Right cardiac atrium (tissue), 5 donors: ENCODE results near the gene ACOXL. TPM values are rescaled to one million over a fixed set of nuclear protein-coding genes. Genes with fewer than 3 reads are reported as not detected.

ENCODE experiments used
- ATAC-seq, 2 donors: fragments of 200-7000 bp; cut with Tn5 transposase; one replicate each; pipeline versions ENCODE4 v1.8.0 to v1.9.1; 2020; ENCODE audit warnings: moderate library complexity in 2 of 2, mild to moderate bottlenecking in 1 of 2
- DNase-seq, 3 donors: peaks; one replicate each; pipeline ENCODE4 v3.0.0-alpha.2; 2020
- H3K27ac ChIP-seq: one replicate; pipeline ENCODE4 v1.5.1; 2013; ENCODE audit warnings: mild to moderate bottlenecking, low read length, control low read depth, moderate library complexity
- H3K27me3 ChIP-seq: one replicate; pipeline ENCODE4 v1.6.1; 2013; ENCODE audit not compliant: control insufficient read depth, insufficient read depth
- H3K4me1 ChIP-seq: one replicate; pipeline ENCODE4 v1.6.1; 2013; ENCODE audit warnings: low read length; ENCODE audit not compliant: control insufficient read depth, insufficient read depth
- H3K4me3 ChIP-seq: one replicate; pipeline ENCODE4 v1.5.1; 2013; ENCODE audit warnings: low read length, control low read depth
- H3K9me3 ChIP-seq: one replicate; pipeline ENCODE4 v1.6.1; 2013; ENCODE audit warnings: low read length; ENCODE audit not compliant: control insufficient read depth
- WGBS: extraction: QIAGEN DNeasy Blood & Tissue Kit; methylation state at CpG from one replicate; pipeline ENCODE4 v1.1.7; 2013; 5-methylcytosine and 5-hydroxymethylcytosine counted together
- intact Hi-C, 4 donors: fragments of 100-400 bp; cut with DNase I; formaldehyde crosslinking; loops; one replicate each; pipeline versions ENCODE4 v1.11.0 to v1.14.0; 2022 to 2023
- polyA plus RNA-seq: library from polyadenylated mRNA; stranded (reverse); fragments of 200-250 nt; gene quantifications from one replicate; pipeline ENCODE4 v1.2.3, GENCODE V29; 2013
- total RNA-seq, 4 donors: library from RNA; stranded (reverse); fragmentation: NEBNext Ultra II Directional; extraction: Animal tissue kit (Norgen Biotek cat#: 25700); gene quantifications; one replicate each; pipeline ENCODE4 v1.2.1, GENCODE V29; 2021
- donor health status: healthy with polysubstance abuse.
- donor health status: DM: no; HTN: yes; CAD: no.
- donor health status: DM: no; HTN: no; CAD: no.
- donor health status: DM: no; HTN: yes; CAD: no; lungs with severe emphysema.
- donor health status: DM: yes; HTN: yes; CAD: no.

Gene ACOXL
- total and polyA plus RNA-seq, 5 donors: 0.02 TPM; not detected in 4

DNA sequence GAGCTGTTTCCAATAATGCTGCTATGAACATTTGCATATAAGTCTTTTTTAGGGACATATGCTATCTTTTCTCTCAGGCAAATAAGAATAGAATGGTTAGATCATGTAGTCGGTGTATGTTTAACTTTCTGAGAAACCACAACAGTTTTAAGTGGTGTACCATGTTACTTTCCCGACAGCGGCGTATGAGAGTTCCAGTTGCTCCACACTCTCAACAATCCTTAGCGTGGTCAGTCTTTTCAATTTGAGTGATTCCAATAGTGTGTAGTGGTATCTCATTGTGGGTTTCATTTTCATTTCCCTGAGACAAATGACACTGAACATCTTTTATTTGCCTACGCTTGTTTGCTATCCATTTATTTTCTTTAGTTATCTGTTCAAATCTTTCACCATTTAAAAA lies 149.5 kb downstream of the ACOXL start:
- WGBS: 95% methylated on average over 6 of the region's 6 CpGs
- H3K27ac ChIP-seq: no peak overlapping the region
- H3K4me1 ChIP-seq: no peaks in the 10 kb centered on the region
- H3K27me3 ChIP-seq: no peaks in the 10 kb centered on the region
- no peak overlapping the region for H3K4me3 ChIP-seq
- intact Hi-C loops: no loop called here
- ATAC-seq (no peak), DNase-seq (no peak)
- no peaks in the 10 kb centered on the region for H3K9me3 ChIP-seq

DNA sequence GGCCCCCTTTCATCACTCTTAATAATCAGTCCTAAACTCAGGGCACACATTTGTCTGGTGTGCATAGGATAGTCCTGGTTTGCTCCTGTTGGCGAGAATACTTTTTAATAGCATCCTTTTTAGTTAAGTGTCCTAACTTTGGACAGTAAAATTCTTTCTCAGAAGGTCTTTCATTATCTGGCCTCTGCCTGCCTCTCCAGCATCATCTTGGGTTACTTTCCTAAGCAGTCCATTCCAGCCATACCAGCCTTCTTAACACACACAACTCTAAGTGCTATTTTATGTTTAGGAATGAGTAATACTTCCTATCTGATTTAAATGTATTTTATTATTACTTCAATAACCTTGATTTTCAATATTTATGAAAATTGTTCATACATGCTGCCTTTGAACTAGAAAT lies 151.0 kb downstream of the ACOXL start:
- no peak for ATAC-seq
- Histone ChIP-seq H3K27me3 (no peaks in the 10 kb centered on the region), H3K9me3 (no peaks in the 10 kb centered on the region), H3K27ac (no peak overlapping the region), H3K4me1 (no peaks in the 10 kb centered on the region), H3K4me3 (no peak overlapping the region)
- WGBS: 93% methylated on average over 1 of the region's 1 CpG
- DNase-seq: no peak
- intact Hi-C loops: no loop called here

DNA sequence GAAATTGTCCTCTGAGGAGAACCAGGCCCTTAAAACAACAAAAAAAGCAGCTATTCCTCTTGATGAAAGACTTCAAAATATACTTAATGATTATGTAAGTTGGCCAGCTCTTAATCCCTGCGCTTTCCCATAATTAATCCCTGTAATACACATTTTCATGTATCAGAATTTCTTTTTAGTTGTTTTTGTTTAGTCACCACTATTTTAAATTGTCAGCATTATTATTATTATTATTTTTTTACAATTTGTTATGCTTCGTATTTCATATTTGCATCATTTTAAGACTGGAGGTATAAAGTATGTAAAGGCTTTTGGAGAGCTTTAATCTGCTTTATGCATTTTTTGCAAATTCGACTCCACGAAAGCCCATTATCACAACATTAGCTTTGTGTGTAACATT lies 152.9 kb downstream of the ACOXL start:
- no peak overlapping the region for H3K27ac ChIP-seq
- intact Hi-C loops: no loop called here
- DNase-seq (no peak), ATAC-seq (no peak)
- no peak overlapping the region for H3K4me3 ChIP-seq
- H3K4me1 ChIP-seq: no peaks in the 10 kb centered on the region
- no peaks in the 10 kb centered on the region for H3K27me3 ChIP-seq
- H3K9me3 ChIP-seq: no peaks in the 10 kb centered on the region
- 83% methylated on average over 4 of the region's 4 CpGs for WGBS

DNA sequence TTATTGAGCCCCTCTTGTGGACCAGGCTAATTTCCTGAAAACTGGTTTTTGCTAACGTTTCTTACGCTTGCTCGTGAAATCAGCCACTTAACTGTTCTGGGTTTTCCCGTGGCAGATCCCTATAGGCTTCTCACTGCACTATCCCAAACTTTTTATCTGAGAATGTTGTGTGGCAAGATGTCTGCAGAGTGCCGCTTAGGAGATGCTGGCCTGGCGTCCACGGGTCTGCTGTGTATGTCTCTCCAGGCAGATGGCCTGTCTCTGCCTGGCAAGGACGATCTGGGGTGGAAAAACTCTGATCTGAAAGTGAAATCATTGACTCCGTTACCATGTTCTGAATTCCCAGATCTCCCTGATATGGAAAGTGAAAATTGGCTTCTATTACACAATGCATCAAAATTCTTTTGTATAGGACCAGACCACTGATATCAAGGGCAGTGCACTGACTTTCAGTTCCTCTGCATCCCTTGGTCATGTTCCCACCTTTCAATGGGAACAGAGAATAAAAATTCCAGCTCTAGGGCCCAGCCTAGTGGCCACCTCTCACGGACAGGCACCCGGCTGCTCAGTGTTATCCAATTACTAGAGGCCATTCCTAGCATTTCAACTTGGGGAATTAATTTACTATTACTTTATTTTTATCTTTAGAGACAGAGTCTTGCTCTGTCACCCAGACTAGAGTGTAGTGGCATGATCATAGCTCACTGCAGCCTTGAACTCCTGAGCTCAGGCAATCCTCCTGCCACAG lies 154.6 kb downstream of the ACOXL start:
- H3K4me3 ChIP-seq: no peak overlapping the region
- H3K27ac ChIP-seq: no peak overlapping the region
- no peaks in the 10 kb centered on the region for H3K27me3 ChIP-seq
- ATAC-seq: no peak
- 75% methylated on average over 11 of the region's 11 CpGs for WGBS
- H3K9me3 ChIP-seq: no peaks in the 10 kb centered on the region
- H3K4me1 ChIP-seq: no peaks in the 10 kb centered on the region
- no peak for DNase-seq
- intact Hi-C loops: no loop called here

DNA sequence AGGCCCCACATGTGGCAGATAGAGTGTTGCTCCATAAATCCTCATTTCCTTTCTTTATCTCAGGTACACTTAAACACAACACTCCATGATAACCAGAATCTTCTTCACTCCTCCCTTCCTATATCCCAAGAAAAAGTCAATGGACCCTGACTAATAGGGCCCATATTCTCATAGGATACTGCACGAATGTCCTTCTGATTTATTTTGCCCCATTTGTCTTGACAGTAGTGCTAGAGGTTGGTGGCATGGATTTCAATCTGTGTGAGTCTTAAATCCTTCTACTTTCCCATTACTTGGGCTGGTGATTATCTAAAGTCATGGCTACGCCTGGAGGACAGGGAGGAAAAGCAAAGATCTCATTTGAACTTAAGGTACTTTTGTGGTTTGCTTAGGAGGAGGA lies 156.0 kb downstream of the ACOXL start:
- no peaks in the 10 kb centered on the region for H3K27me3 ChIP-seq
- no peak overlapping the region for H3K27ac ChIP-seq
- H3K9me3 ChIP-seq: no peaks in the 10 kb centered on the region
- 89% methylated on average over 2 of the region's 2 CpGs for WGBS
- intact Hi-C loops: no loop called here
- no peaks in the 10 kb centered on the region for H3K4me1 ChIP-seq
- ATAC-seq (no peak), DNase-seq (no peak)
- no peak overlapping the region for H3K4me3 ChIP-seq

DNA sequence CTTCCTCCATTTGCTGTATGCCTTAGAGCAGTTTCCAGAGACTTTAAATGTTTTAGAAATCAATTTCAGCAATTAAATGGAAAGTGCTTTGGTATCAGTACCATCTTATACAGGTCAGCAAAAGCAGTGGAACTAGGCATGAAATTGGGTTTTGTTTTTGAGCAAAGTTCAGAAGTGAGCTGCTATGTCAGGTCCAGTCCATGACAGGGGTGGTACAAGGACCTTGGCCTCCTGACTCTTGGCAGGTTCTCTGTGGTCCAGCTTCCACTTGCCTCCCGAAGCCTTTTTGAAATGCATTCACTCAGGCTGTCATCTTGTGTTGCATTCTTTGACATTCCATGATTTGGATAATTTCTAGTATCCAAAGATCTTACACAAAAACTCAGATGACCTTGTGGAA lies 159.3 kb downstream of the ACOXL start:
- H3K4me1 ChIP-seq: no peaks in the 10 kb centered on the region
- no peak overlapping the region for H3K27ac ChIP-seq
- DNase-seq (no peak), ATAC-seq (no peak)
- intact Hi-C loops: no loop called here
- H3K27me3 ChIP-seq: no peaks in the 10 kb centered on the region
- 0% methylated on average over 1 of the region's 1 CpG for WGBS
- no peaks in the 10 kb centered on the region for H3K9me3 ChIP-seq
- H3K4me3 ChIP-seq: no peak overlapping the region

DNA sequence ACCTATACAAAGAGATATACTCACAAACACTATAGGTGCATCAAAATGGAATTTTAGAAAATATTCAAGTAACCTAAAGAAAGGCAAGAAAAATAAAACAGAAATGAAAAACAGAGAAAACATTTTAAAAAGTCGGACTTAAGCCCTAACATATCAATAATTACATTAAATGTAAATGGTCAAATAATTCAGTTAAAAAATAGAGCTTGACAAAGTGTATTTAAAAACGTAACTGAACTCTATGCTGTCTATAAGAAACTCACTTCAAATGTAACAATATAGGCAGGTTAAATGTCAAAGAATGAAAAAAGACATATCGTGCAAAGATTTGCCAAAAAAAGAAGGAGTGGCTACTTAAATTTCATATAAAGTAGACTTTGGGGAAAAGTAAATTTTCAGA lies 163.9 kb downstream of the ACOXL start:
- DNase-seq (no peak), ATAC-seq (no peak)
- H3K9me3 ChIP-seq: no peaks in the 10 kb centered on the region
- H3K27me3 ChIP-seq: no peaks in the 10 kb centered on the region
- intact Hi-C loops: no loop called here
- H3K27ac ChIP-seq: no peak overlapping the region
- WGBS: 54% methylated on average over 3 of the region's 3 CpGs
- no peak overlapping the region for H3K4me3 ChIP-seq
- H3K4me1 ChIP-seq: no peaks in the 10 kb centered on the region

DNA sequence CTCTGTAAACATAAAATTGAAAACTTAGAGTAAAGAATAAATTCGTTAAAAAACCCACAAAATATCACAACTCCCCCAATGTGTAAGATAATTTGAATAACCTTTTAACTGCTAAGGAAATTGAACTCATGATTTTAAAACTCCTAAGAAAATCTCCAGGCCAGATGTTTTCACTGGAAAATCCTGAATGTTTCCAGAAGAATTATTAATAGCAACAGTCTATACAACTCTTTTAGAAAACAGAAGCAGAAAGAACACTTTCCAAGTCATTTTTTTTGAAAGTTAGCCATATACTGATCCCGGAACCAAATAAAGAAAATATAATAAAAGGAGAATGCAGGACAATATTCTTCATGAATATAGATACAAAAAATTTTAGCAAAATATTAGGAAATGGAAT lies 165.6 kb downstream of the ACOXL start:
- Histone ChIP-seq H3K27ac (no peak overlapping the region), H3K27me3 (no peaks in the 10 kb centered on the region), H3K4me1 (no peaks in the 10 kb centered on the region), H3K9me3 (no peaks in the 10 kb centered on the region), H3K4me3 (no peak overlapping the region)
- intact Hi-C loops: no loop called here
- ATAC-seq (no peak), DNase-seq (no peak)
- 39% methylated on average over 2 of the region's 2 CpGs for WGBS

DNA sequence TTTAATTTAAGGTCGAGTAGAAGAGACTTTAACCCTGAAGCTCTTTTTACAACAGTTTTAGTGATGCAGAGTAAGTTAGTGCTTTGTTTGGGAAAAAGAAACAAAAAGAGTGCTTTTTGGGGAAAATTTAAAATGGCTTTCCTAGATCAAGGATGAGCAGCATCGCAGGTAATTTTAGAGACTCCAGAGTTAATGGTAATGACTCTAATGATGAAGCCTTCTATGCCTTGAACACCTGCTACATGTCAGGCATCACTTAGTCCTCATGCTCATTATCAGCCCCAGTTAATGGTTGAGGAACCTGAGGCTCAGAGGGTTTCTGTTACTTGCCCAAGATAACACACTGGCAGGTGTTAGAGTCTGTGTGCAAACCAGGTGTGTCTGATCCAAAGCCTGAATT lies 167.8 kb downstream of the ACOXL start:
- intact Hi-C loops: no loop called here
- H3K27me3 ChIP-seq: no peaks in the 10 kb centered on the region
- no peak for DNase-seq
- H3K4me3 ChIP-seq: no peak overlapping the region
- 59% methylated on average over 2 of the region's 2 CpGs for WGBS
- H3K27ac ChIP-seq: no peak overlapping the region
- no peaks in the 10 kb centered on the region for H3K9me3 ChIP-seq
- no peaks in the 10 kb centered on the region for H3K4me1 ChIP-seq
- ATAC-seq: no peak

DNA sequence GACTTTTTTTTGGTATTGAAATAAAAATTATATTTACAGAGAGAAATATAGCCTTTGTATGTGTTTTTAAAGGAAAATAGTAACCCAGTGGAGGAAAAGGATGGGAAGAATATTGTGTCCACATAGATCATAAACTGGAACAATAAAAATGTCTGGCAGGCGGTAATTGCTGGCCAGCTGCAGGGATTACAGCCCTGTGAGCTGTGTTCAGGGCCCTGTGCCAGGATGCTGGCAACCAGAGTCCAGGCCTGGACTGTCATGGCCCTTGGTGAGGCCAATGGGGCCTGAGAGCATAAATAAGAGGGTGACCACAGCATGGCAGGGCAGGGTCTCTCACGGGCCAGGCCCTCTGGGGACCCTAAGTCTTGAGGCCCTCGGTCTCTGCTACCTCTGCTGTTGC lies 171.2 kb downstream of the ACOXL start:
- Histone ChIP-seq H3K4me1 (no peaks in the 10 kb centered on the region), H3K9me3 (no peaks in the 10 kb centered on the region), H3K27me3 (no peaks in the 10 kb centered on the region), H3K27ac (no peak overlapping the region), H3K4me3 (no peak overlapping the region)
- intact Hi-C loops: no loop called here
- DNase-seq: peak in 1 of 3 donors; percentile 42
- WGBS: 81% methylated on average over 3 of the region's 3 CpGs
- peak in 1 of 2 donors; percentile 33 for ATAC-seq

DNA sequence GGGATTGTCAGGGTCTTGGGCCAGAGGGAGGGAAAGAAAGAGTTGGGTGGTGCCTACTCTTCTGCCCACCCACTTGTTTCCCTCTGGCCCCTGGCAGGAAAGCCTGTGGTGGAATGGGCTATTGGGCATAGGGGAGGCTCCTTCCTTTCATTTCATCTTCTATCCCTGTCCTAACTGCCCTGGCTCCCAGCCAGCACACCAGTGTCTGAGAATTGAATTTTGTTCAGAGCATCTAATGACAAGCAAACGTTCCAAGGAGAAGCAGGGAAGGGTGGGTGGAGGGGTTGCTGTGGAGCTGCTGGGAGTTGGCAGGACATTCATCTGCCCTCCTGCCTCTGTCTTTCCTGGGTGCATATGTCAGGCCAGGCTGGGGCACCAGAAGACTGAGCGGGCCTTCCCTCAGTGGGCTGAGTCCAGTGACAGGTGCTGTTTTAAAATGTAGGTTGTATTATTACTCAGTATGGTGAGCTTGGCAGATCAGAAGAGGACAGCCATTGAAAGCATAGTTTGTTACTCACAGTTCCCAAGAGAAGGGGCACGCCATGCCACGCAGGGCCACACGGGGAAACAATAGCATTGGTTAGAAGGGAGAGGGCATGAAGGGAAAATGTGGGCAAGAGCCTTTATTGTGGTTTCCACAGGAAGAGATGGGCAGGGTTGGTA lies 171.9 kb downstream of the ACOXL start:
- H3K9me3 ChIP-seq: no peaks in the 10 kb centered on the region
- no peak overlapping the region for H3K27ac ChIP-seq
- intact Hi-C loops: no loop called here
- ATAC-seq (peak in 1 of 2 donors; percentile 36), DNase-seq (no peak)
- H3K27me3 ChIP-seq: no peaks in the 10 kb centered on the region
- H3K4me1 ChIP-seq: no peaks in the 10 kb centered on the region
- 78% methylated on average over 5 of the region's 5 CpGs for WGBS
- no peak overlapping the region for H3K4me3 ChIP-seq
